A549 (cell line): ENCODE data around the gene VSNL1. TPM values are rescaled to one million over a fixed set of nuclear protein-coding genes. Genes with fewer than 3 reads are reported as not detected.

ENCODE experiments used
- ATAC-seq, 2 experiments: fragments of 200-7000 bp in 1 of 2; fragments of >200 bp in 1 of 2; cut with Nextera tagmentation in 1 of 2; cut with Tn5 transposase in 1 of 2; 3 replicates each; pipeline versions ENCODE4 v1.8.0 to v1.9.1; 2018 to 2020; ENCODE audit warnings: mild to moderate bottlenecking in 1 of 2, moderate library complexity in 1 of 2
- CTCF ChIA-PET: fragments of 300-600 bp; sonication (Branson Sonifier 250); formaldehyde crosslinking; extraction: SDS; loops from one replicate; lab custom pipeline; 2021; ENCODE audit warnings: antibody characterized with exemption, inconsistent platforms; lab: Yijun Ruan, JAX
- POLR2A ChIA-PET: fragments of 350-600 bp; formaldehyde crosslinking; extraction: SDS; loops from one replicate; lab custom pipeline; 2021; ENCODE audit warnings: antibody characterized with exemption, inconsistent platforms; lab: Yijun Ruan, JAX
- DNase-seq, 2 experiments: peaks; one replicate each; pipeline versions ENCODE4 v3.0.0 to v3.0.0-alpha.2; 2011 to 2016; ENCODE audit warnings: low read depth in 1 of 2, low spot score in 1 of 2
- FAIRE-seq: peaks from 2 replicates; lab custom pipeline; 2011; peaks lifted over from hg19 to GRCh38; lab: Jason Lieb, UNC
- H3K27ac ChIP-seq, 2 experiments: fragments of >200 bp; sonication (Bioruptor Twin); formaldehyde crosslinking; 3 replicates each; pipeline ENCODE4 v1.5.1; 2016 to 2017
- H3K4me1 ChIP-seq: fragments of >200 bp; sonication (Bioruptor Twin); formaldehyde crosslinking; 3 replicates; pipeline ENCODE4 v1.6.1; 2016
- H3K4me2 ChIP-seq: fragments of >200 bp; sonication (Bioruptor Twin); formaldehyde crosslinking; 3 replicates; pipeline ENCODE4 v1.6.1; 2016
- H3K4me3 ChIP-seq: fragments of >200 bp; sonication (Bioruptor Twin); formaldehyde crosslinking; 3 replicates; pipeline ENCODE4 v1.5.1; 2016
- H3K9me3 ChIP-seq: fragments of >200 bp; sonication (Bioruptor Twin); formaldehyde crosslinking; 3 replicates; pipeline ENCODE4 v1.6.1; 2016
- ATOH8 ChIP-seq: fragments of 250-450 bp; sonication (Bioruptor Pico); IDR thresholded peaks from 2 replicates; pipeline ENCODE4 v1.5.0; 2020; ENCODE audit warnings: low read depth, mild to moderate bottlenecking, moderate library complexity
- BHLHE40 ChIP-seq: IDR thresholded peaks from 2 replicates; pipeline ENCODE4 v1.6.1; 2012; ENCODE audit warnings: low read depth, low read length, inconsistent platforms
- CBX2 ChIP-seq: fragments of 200-600 bp; sonication (generic); IDR thresholded peaks from 2 replicates; pipeline ENCODE4 v1.6.1; 2016; ENCODE audit warnings: low read depth, mild to moderate bottlenecking, borderline replicate concordance
- EHF ChIP-seq: fragments of 250-450 bp; sonication (Bioruptor Pico); IDR thresholded peaks from 2 replicates; pipeline ENCODE4 v1.5.0; 2020; ENCODE audit warnings: mild to moderate bottlenecking
- ESRRA ChIP-seq: fragments of 150-350 bp; IDR thresholded peaks from 2 replicates; pipeline ENCODE4 v1.6.1; 2014; ENCODE audit warnings: mild to moderate bottlenecking, low read length, borderline replicate concordance
- FOSB ChIP-seq: fragments of 250-450 bp; sonication (Bioruptor Pico); IDR thresholded peaks from 2 replicates; pipeline ENCODE4 v1.5.0; 2020; ENCODE audit warnings: mild to moderate bottlenecking, moderate library complexity
- FOSL2 ChIP-seq, 2 experiments: fragments of 450-650 bp in 1 of 2; fragments of >200 bp in 1 of 2; sonication (Bioruptor Twin) in 1 of 2; formaldehyde crosslinking; IDR thresholded peaks; 2 replicates each; pipeline versions ENCODE4 v1.5.0 to v1.6.1; 2016 to 2020; ENCODE audit warnings: mild to moderate bottlenecking in 1 of 2, moderate library complexity in 1 of 2
- HDAC2 ChIP-seq: fragments of 200-600 bp; sonication (generic); IDR thresholded peaks from 2 replicates; pipeline ENCODE4 v1.6.1; 2016
- JUN ChIP-seq, 2 experiments: fragments of >200 bp; sonication (Bioruptor Twin); formaldehyde crosslinking; IDR thresholded peaks; 2 replicates in 1 of 2; 3 replicates in 1 of 2; pipeline ENCODE4 v1.6.1; 2016 to 2017
- KDM1A ChIP-seq: fragments of 200-600 bp; sonication (generic); IDR thresholded peaks from 2 replicates; pipeline ENCODE4 v1.6.1; 2016; ENCODE audit warnings: low read depth, mild to moderate bottlenecking
- MAX ChIP-seq: IDR thresholded peaks from 2 replicates; pipeline ENCODE4 v1.6.1; 2012
- NR3C1 ChIP-seq: fragments of >200 bp; sonication (Bioruptor Twin); formaldehyde crosslinking; IDR thresholded peaks from 3 replicates; pipeline ENCODE4 v1.6.1; 2017
- PBX3 ChIP-seq: IDR thresholded peaks from 2 replicates; pipeline ENCODE4 v1.6.1; 2012
- PHF8 ChIP-seq: fragments of 200-600 bp; sonication (generic); IDR thresholded peaks from 2 replicates; pipeline ENCODE4 v1.6.1; 2016; ENCODE audit warnings: low read depth, mild to moderate bottlenecking, antibody characterized with exemption, moderate library complexity, borderline replicate concordance
- POLR2A ChIP-seq: IDR thresholded peaks from 2 replicates; pipeline ENCODE4 v1.6.1; 2012; ENCODE audit warnings: mild to moderate bottlenecking, low read length
- RCOR1 ChIP-seq: fragments of 150-350 bp; IDR thresholded peaks from 2 replicates; pipeline ENCODE4 v1.6.1; 2014; ENCODE audit warnings: antibody characterized with exemption, low read length, low read depth
- REST ChIP-seq: fragments of 200-600 bp; sonication (generic); IDR thresholded peaks from 2 replicates; pipeline ENCODE4 v1.6.1; 2016; ENCODE audit warnings: antibody characterized with exemption, mild to moderate bottlenecking, moderate library complexity
- SMC3 ChIP-seq: fragments of >200 bp; sonication (Bioruptor Twin); formaldehyde crosslinking; IDR thresholded peaks from 3 replicates; pipeline ENCODE4 v1.6.1; 2018; ENCODE audit warnings: inconsistent platforms
- USF2 ChIP-seq: fragments of 450-650 bp; IDR thresholded peaks from 2 replicates; pipeline ENCODE4 v1.6.1; 2014; ENCODE audit warnings: antibody characterized with exemption
- ZFP36 ChIP-seq: fragments of 450-650 bp; IDR thresholded peaks from 2 replicates; pipeline ENCODE4 v1.6.1; 2014; ENCODE audit warnings: borderline replicate concordance; ENCODE audit not compliant: partially characterized antibody
- ZNF302 ChIP-seq: fragments of 250-450 bp; sonication (Bioruptor Pico); IDR thresholded peaks from 2 replicates; pipeline ENCODE4 v1.9.0; 2021; ENCODE audit warnings: inconsistent platforms, mild to moderate bottlenecking, moderate library complexity
- ZSCAN20 ChIP-seq: fragments of 250-450 bp; sonication (Bioruptor Pico); IDR thresholded peaks from 2 replicates; pipeline ENCODE4 v1.8.0; 2022; ENCODE audit warnings: mild to moderate bottlenecking, moderate library complexity
- WGBS: methylation state at CpG from one replicate; pipeline ENCODE4 v1.1.6; 2017; ENCODE audit errors: missing lambda C conversion rate; 5-methylcytosine and 5-hydroxymethylcytosine counted together
- polyA plus RNA-seq, 4 experiments: library from polyadenylated mRNA; depleted of rRNA in 3 of 4; stranded (reverse); fragments of >200 nt; fragmentation: RNase III in 1 of 4; extraction: RNeasy Plus Mini Kit Qiagen cat#74134 plus additional on column Dnase treatment in 1 of 4; gene quantifications; 2 replicates in 3 of 4; 3 replicates in 1 of 4; pipeline ENCODE4 v1.2.3, GENCODE V29; 2011 to 2017

VSNL1 gene
- polyA plus RNA-seq, 2 of the 4 experiments (the other 2 are of a cell fraction): not detected

GRCh38 chr2:17538844-17539554, 1.5 kb upstream of the VSNL1 start:
- POLR2A ChIA-PET: no interaction called here
- WGBS: 15% methylated on average over 36 of the region's 52 CpGs
- TF ChIP-seq HDAC2 (0 out of 2 replicates have a peak, but pooled peaks have one; percentile 68), SMC3 (no peak)
- Histone ChIP-seq H3K4me2 (peak overlapping the region; percentile 85), H3K27ac (no peak overlapping the region), H3K4me1 (0 out of 3 replicates have a peak, but pooled peaks cover 3% of the 10 kb centered on the region), H3K9me3 (no peaks in the 10 kb centered on the region), H3K4me3 (peak overlapping the region; percentile 39)
- ATAC-seq: peak; percentile 63 to 78
- peak in 1 of 2 experiments; percentile 39 for DNase-seq
- CTCF ChIA-PET: no interaction called here
- FAIRE-seq: no peak

- TF ChIP-seq FOSB (CRISPR knock-in tag): no peak
- TF ChIP-seq USF2: no peak
- no peak for TF ChIP-seq RCOR1
- TF ChIP-seq POLR2A: no peak
- no peak for TF ChIP-seq FOSL2 (IDR thresholded peaks at IDR 0.05)
- no peak for TF ChIP-seq FOSL2 (CRISPR knock-in tag; IDR thresholded peaks at IDR 0.05)
- no peak for TF ChIP-seq ESRRA
- no peak for TF ChIP-seq NR3C1
- no peak for TF ChIP-seq BHLHE40
- TF ChIP-seq JUN (IDR thresholded peaks at IDR 0.05): no peak
- TF ChIP-seq ATOH8 (CRISPR knock-in tag): no peak
- no peak for TF ChIP-seq KDM1A
- no peak for TF ChIP-seq PBX3
- no peak for TF ChIP-seq EHF (CRISPR knock-in tag)
- TF ChIP-seq ZSCAN20: no peak
- TF ChIP-seq ZNF302 (CRISPR knock-in tag): no peak
- TF ChIP-seq PHF8: no peak
- TF ChIP-seq CBX2: no peak
- no peak for TF ChIP-seq MAX
- no peak for TF ChIP-seq REST
- TF ChIP-seq ZFP36: no peak
- FAIRE-seq (no peak), DNase-seq (no peak), ATAC-seq (peak in 1 of 2 experiments; percentile 6; a peak in 3 of 6 replicates)
- ChIA-PET CTCF (no interaction called here), POLR2A (no interaction called here)
- Histone ChIP-seq H3K4me2 (peak overlapping the region; percentile 85; the same call in 1 of the 3 replicates), H3K4me1 (0 out of 3 replicates have a peak, but pooled peaks cover 3% of the 10 kb centered on the region), H3K4me3 (peak overlapping the region; percentile 43; the same call in 1 of the 3 replicates), H3K9me3 (no peaks in the 10 kb centered on the region), H3K27ac (no peak overlapping the region)
- WGBS: 69% methylated on average over 13 of the region's 13 CpGs
Measured at GRCh38 chr2:17539611-17540092, 844 bp upstream of the VSNL1 start.
